Activated CD8-positive, alpha-beta memory T cell treated with anti-CD3 and anti-CD28 coated beads, Interleukin-2, amount 50 U/mL, for 1 hour (primary cell): ENCODE data around the gene SMC3.

ENCODE experiments used
- DNase-seq: peaks from one replicate; pipeline ENCODE4 v3.0.0-alpha.2; 2020; ENCODE audit errors: extremely low read depth

The SMC3 gene

GRCh38 chr10:110544958-110545537 is 22.4 kb upstream of the SMC3 start:
- DNase-seq = no peak

- no peak for DNase-seq
These were observed 21.4 kb upstream of the SMC3 start for GRCh38 chr10:110546077-110546476.

- no peak for DNase-seq
These were observed 20.9 kb upstream of the SMC3 start for GRCh38 chr10:110546499-110547110.

- no peak for DNase-seq
These were observed 20.2 kb upstream of the SMC3 start for GRCh38 chr10:110547139-110547761.

- no peak for DNase-seq
These were observed 19.5 kb upstream of the SMC3 start for GRCh38 chr10:110548002-110548401.

- no peak for DNase-seq
These were observed 18.3 kb upstream of the SMC3 start for GRCh38 chr10:110549211-110549610.

GRCh38 chr10:110553905-110554304 is 13.6 kb upstream of the SMC3 start:
- no peak for DNase-seq

- DNase-seq = no peak
These were observed 11.2 kb upstream of the SMC3 start for GRCh38 chr10:110556296-110556695.

GRCh38 chr10:110556969-110557601 is 10.4 kb upstream of the SMC3 start:
- DNase-seq = peak; percentile 36

- no peak for DNase-seq
These were observed 9.5 kb upstream of the SMC3 start for GRCh38 chr10:110558041-110558440.

GRCh38 chr10:110560012-110560411 is 7.5 kb upstream of the SMC3 start:
- no peak for DNase-seq

GRCh38 chr10:110561292-110561691 is 6.2 kb upstream of the SMC3 start:
- no peak for DNase-seq

- no peak for DNase-seq
These were observed 5.1 kb upstream of the SMC3 start for GRCh38 chr10:110562348-110562747.

- DNase-seq = no peak
These were observed 4.4 kb upstream of the SMC3 start for GRCh38 chr10:110563132-110563531.

GRCh38 chr10:110566472-110567200 is 859 bp upstream of the SMC3 start:
- DNase-seq = no peak

- DNase-seq = no peak
These were observed 700 bp downstream of the SMC3 start for GRCh38 chr10:110568055-110568735.

- no peak for DNase-seq
These were observed 1.6 kb downstream of the SMC3 start for GRCh38 chr10:110569122-110569521.

GRCh38 chr10:110569736-110570135 is 2.2 kb downstream of the SMC3 start:
- DNase-seq = no peak

- no peak for DNase-seq
These were observed 3.7 kb downstream of the SMC3 start for GRCh38 chr10:110571093-110571743.

GRCh38 chr10:110572862-110573261 is 5.4 kb downstream of the SMC3 start:
- DNase-seq = no peak

GRCh38 chr10:110574420-110574819 is 6.9 kb downstream of the SMC3 start:
- no peak for DNase-seq
